Astrocyte (in vitro differentiated cells and primary cell): ENCODE results near the gene ASAP2. TPM values are rescaled to one million over a fixed set of nuclear protein-coding genes. Genes with fewer than 3 reads are reported as not detected.

Experiments
- DNase-seq: peaks from one replicate; pipeline ENCODE4 v3.0.0-alpha.2; 2010; ENCODE audit warnings: low read depth
- FAIRE-seq: peaks from 2 replicates; lab custom pipeline; 2011; peaks lifted over from hg19 to GRCh38; lab: Jason Lieb, UNC
- H2AFZ ChIP-seq: 2 replicates; pipeline ENCODE4 v1.6.0; 2012; ENCODE audit warnings: low read depth, low read length, inconsistent platforms
- H3K27ac ChIP-seq: 2 replicates; pipeline ENCODE4 v1.5.1; 2011; ENCODE audit warnings: low read depth, low read length, inconsistent platforms
- H3K27me3 ChIP-seq: 2 replicates; pipeline ENCODE4 v1.6.0; 2011; ENCODE audit warnings: low read length, inconsistent platforms; ENCODE audit not compliant: insufficient read depth
- H3K36me3 ChIP-seq: 2 replicates; pipeline ENCODE4 v1.5.1; 2011; ENCODE audit warnings: low read length, inconsistent platforms; ENCODE audit not compliant: insufficient read depth
- H3K4me1 ChIP-seq: 2 replicates; pipeline ENCODE4 v1.5.1; 2011; ENCODE audit warnings: low read length, inconsistent platforms; ENCODE audit not compliant: insufficient read depth
- H3K4me2 ChIP-seq: 2 replicates; pipeline ENCODE4 v1.6.0; 2012; ENCODE audit warnings: low read length, inconsistent platforms
- H3K4me3 ChIP-seq: 2 replicates; pipeline ENCODE4 v1.5.1; 2011; ENCODE audit warnings: low read depth, mild to moderate bottlenecking, low read length, inconsistent platforms; ENCODE audit not compliant: insufficient read depth
- H3K79me2 ChIP-seq: 2 replicates; pipeline ENCODE4 v1.6.0; 2012; ENCODE audit warnings: mild to moderate bottlenecking, low read length, inconsistent platforms; ENCODE audit not compliant: insufficient read depth
- H3K9ac ChIP-seq: 2 replicates; pipeline ENCODE4 v1.6.0; 2012; ENCODE audit warnings: mild to moderate bottlenecking, low read length, inconsistent platforms
- H3K9me3 ChIP-seq: 2 replicates; pipeline ENCODE4 v1.5.1; 2012; ENCODE audit warnings: low read depth, mild to moderate bottlenecking, low read length, inconsistent platforms; ENCODE audit not compliant: insufficient read depth
- H4K20me1 ChIP-seq: 2 replicates; pipeline ENCODE4 v1.6.0; 2012; ENCODE audit warnings: low read length, inconsistent platforms; ENCODE audit not compliant: insufficient read depth
- H3K27ac Mint-ChIP-seq: one replicate; pipeline ENCODE4 v1.8.0; 2021; ENCODE audit warnings: mild to moderate bottlenecking, mixed read lengths; ENCODE audit not compliant: unreplicated experiment
- H3K27me3 Mint-ChIP-seq: one replicate; pipeline ENCODE4 v1.8.0; 2021; ENCODE audit warnings: low read depth, mixed read lengths; ENCODE audit not compliant: unreplicated experiment
- H3K36me3 Mint-ChIP-seq: one replicate; pipeline ENCODE4 v1.8.0; 2021; ENCODE audit warnings: low read depth, mixed read lengths; ENCODE audit not compliant: unreplicated experiment
- H3K4me1 Mint-ChIP-seq: one replicate; pipeline ENCODE4 v1.8.0; 2021; ENCODE audit warnings: low read depth, mixed read lengths; ENCODE audit not compliant: unreplicated experiment
- H3K4me3 Mint-ChIP-seq: one replicate; pipeline ENCODE4 v1.8.0; 2021; ENCODE audit warnings: mild to moderate bottlenecking, moderate library complexity, mixed read lengths; ENCODE audit not compliant: unreplicated experiment
- H3K9me3 Mint-ChIP-seq: one replicate; pipeline ENCODE4 v1.8.0; 2021; ENCODE audit warnings: mild to moderate bottlenecking, mixed read lengths; ENCODE audit not compliant: unreplicated experiment
- EZH2 ChIP-seq: IDR thresholded peaks from 2 replicates; pipeline ENCODE4 v1.6.1; 2012; ENCODE audit warnings: mild to moderate bottlenecking, low read length, inconsistent platforms; ENCODE audit not compliant: insufficient read depth
- total RNA-seq: library from RNA; stranded (reverse); gene quantifications from 2 replicates; pipeline ENCODE4 v1.2.1, GENCODE V29; 2021
- TF ChIP-seq, protein P1 (sequence below): IDR thresholded peaks from 2 replicates; pipeline ENCODE4 v1.5.1; 2011; ENCODE audit warnings: low read depth, mild to moderate bottlenecking, inconsistent platforms, low read length, moderate library complexity; ENCODE audit not compliant: insufficient read depth

ASAP2 gene
- total RNA-seq, 1 donor from 2014 or later, result 62.6 TPM

DNA sequence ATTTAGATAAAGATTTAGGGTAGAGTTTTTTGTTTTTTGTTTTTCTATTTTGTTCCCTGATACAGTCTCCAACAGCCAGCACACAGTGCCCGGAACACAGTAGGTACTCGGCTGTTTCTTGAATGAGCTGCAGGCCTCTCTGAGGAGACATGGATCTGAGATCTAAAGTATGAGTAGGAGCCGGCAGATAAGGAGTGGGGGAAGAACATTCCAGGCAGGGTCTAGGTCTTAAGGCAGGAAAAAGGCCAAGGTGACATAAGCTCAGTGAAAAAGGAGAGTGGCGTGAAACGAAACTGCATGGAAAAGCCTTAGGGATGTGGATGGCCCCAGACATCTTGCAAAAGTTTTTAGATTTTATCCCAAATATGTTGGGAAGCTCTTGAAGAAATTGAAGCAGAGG, 122.3 kb downstream of the ASAP2 start:
- DNase-seq (no peak), FAIRE-seq (no peak)
- TF ChIP-seq EZH2, result no peak
- TF ChIP-seq, protein P1, sequence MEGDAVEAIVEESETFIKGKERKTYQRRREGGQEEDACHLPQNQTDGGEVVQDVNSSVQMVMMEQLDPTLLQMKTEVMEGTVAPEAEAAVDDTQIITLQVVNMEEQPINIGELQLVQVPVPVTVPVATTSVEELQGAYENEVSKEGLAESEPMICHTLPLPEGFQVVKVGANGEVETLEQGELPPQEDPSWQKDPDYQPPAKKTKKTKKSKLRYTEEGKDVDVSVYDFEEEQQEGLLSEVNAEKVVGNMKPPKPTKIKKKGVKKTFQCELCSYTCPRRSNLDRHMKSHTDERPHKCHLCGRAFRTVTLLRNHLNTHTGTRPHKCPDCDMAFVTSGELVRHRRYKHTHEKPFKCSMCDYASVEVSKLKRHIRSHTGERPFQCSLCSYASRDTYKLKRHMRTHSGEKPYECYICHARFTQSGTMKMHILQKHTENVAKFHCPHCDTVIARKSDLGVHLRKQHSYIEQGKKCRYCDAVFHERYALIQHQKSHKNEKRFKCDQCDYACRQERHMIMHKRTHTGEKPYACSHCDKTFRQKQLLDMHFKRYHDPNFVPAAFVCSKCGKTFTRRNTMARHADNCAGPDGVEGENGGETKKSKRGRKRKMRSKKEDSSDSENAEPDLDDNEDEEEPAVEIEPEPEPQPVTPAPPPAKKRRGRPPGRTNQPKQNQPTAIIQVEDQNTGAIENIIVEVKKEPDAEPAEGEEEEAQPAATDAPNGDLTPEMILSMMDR, result no peak
- H3K9me3 Mint-ChIP-seq, result no peaks in the 10 kb centered on the region
- Histone ChIP-seq H3K4me1 (peaks cover 19% of the 10 kb centered on the region), H3K4me3 (no peak overlapping the region), H3K4me2 (no peak overlapping the region), H3K79me2 (no peaks in the 10 kb centered on the region), H3K27ac (no peak overlapping the region), H3K9ac (no peak overlapping the region), H2AFZ (no peak overlapping the region), H3K27me3 (no peaks in the 10 kb centered on the region), H3K36me3 (peaks cover 19% of the 10 kb centered on the region), H4K20me1 (peaks cover 5% of the 10 kb centered on the region), H3K9me3 (no peaks in the 10 kb centered on the region)
- no peak overlapping the region for H3K4me3 Mint-ChIP-seq
- H3K27ac Mint-ChIP-seq, result no peak overlapping the region
- H3K27me3 Mint-ChIP-seq, result no peaks in the 10 kb centered on the region
- H3K4me1 Mint-ChIP-seq, result peaks cover 61% of the 10 kb centered on the region
- H3K36me3 Mint-ChIP-seq, result peaks cover 19% of the 10 kb centered on the region

DNA sequence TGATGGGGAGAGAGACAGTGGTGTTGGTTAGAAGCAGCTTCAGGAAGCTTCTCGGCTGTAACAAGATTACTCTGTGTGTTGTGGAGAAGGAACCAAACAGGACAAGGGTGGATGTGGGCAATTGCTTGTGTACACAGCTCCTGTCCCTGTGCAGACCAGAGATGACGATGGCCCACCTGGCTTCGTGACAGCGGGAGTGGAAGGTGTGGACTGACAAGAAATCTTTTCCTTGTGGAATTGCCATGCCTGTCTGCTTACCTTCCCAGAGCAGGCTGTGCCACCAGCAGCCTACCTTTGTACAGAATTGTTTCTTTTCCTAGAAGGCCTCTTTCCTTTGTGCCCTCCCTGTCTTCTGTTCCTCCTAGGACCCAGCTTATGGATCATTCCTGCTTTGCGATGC, 122.9 kb downstream of the ASAP2 start:
- H3K4me3 Mint-ChIP-seq, result no peak overlapping the region
- Histone ChIP-seq H3K36me3 (peaks cover 18% of the 10 kb centered on the region), H2AFZ (no peak overlapping the region), H3K4me3 (no peak overlapping the region), H3K9me3 (no peaks in the 10 kb centered on the region), H4K20me1 (peaks cover 5% of the 10 kb centered on the region), H3K4me1 (peaks cover 19% of the 10 kb centered on the region), H3K79me2 (no peaks in the 10 kb centered on the region), H3K27ac (no peak overlapping the region), H3K4me2 (no peak overlapping the region), H3K9ac (no peak overlapping the region), H3K27me3 (no peaks in the 10 kb centered on the region)
- peaks cover 17% of the 10 kb centered on the region for H3K36me3 Mint-ChIP-seq
- TF ChIP-seq EZH2, result no peak
- TF ChIP-seq, protein P1, result no peak
- H3K27me3 Mint-ChIP-seq, result no peaks in the 10 kb centered on the region
- H3K4me1 Mint-ChIP-seq, result peaks cover 65% of the 10 kb centered on the region
- FAIRE-seq, result no peak
- H3K27ac Mint-ChIP-seq, result no peak overlapping the region
- no peaks in the 10 kb centered on the region for H3K9me3 Mint-ChIP-seq
- DNase-seq, result no peak

DNA sequence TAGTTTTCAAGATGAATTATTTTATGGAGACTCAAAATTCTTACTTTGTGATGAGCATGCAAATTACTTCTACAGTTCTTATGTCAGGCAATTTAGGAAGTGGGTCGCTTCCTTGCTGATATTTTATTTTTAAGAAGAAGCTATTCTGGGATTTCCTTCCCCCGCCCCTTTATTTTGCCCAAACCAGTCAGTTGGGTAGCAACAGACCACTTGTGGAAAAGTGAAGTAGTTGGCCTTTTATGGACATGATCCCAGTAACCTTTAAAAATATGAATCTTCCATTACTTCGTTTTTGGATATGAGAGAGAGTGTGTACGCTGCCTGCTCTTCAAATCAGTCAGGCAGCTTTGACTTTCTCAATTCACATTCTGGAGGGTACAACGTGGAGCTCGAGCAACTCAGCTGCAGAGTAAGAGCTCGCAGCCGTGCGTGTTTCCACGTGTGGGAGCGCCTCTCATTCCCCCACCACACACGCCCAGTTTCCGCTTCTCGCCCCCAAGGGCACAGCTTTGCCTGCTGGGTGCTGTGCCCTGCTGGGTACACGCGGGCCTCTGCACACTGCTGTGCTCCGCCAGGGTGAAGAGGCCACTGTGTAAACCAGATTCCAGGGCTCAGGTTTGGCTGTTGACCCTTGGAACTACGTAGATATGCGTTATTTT, 124.1 kb downstream of the ASAP2 start:
- H3K27me3 Mint-ChIP-seq, result no peaks in the 10 kb centered on the region
- no peaks in the 10 kb centered on the region for H3K9me3 Mint-ChIP-seq

More for the DNA sequence above, 124.1 kb downstream of the ASAP2 start:
- H4K20me1 ChIP-seq, result peaks cover 2% of the 10 kb centered on the region
- no peak overlapping the region for H2AFZ ChIP-seq
- H3K9me3 ChIP-seq, result no peaks in the 10 kb centered on the region
- H3K27me3 ChIP-seq, result no peaks in the 10 kb centered on the region
- no peak overlapping the region for H3K9ac ChIP-seq
- FAIRE-seq, result no peak
- H3K4me3 Mint-ChIP-seq, result no peak overlapping the region
- TF ChIP-seq EZH2, result no peak
- TF ChIP-seq, protein P1, result no peak
- DNase-seq, result no peak
- peaks cover 68% of the 10 kb centered on the region for H3K4me1 Mint-ChIP-seq
- H3K27ac Mint-ChIP-seq, result no peak overlapping the region
- H3K27ac ChIP-seq, result no peak overlapping the region
- H3K4me1 ChIP-seq, result peaks cover 19% of the 10 kb centered on the region
- no peak overlapping the region for H3K4me2 ChIP-seq
- no peak overlapping the region for H3K4me3 ChIP-seq
- peaks cover 23% of the 10 kb centered on the region for H3K36me3 ChIP-seq
- H3K79me2 ChIP-seq, result no peaks in the 10 kb centered on the region
- H3K36me3 Mint-ChIP-seq, result peaks cover 12% of the 10 kb centered on the region
